ENCODE results near the gene CHD6.

- TF ChIP-seq CTCF (IDR thresholded peaks at IDR 0.05) (no peak), POLR2A (IDR thresholded peaks at IDR 0.05) (no peak)
Observed at GRCh38 chr20:41394931-41395666, 223.1 kb downstream of the CHD6 start.

Data from adrenal gland (tissue), 5 donors.